KOPT-K1 (cell line): ENCODE measurements around the gene TSPEAR.

ENCODE experiments used
- H3K27ac ChIP-seq: fragments of 200-600 bp; sonication (generic); 2 replicates; pipeline ENCODE4 v1.5.1; 2016; ENCODE audit warnings: antibody characterized with exemption, mild to moderate bottlenecking, low read depth, low read length; ENCODE audit not compliant: poor library complexity, severe bottlenecking
- H3K36me3 ChIP-seq: fragments of 200-600 bp; sonication (generic); 2 replicates; pipeline ENCODE4 v1.5.1; 2017; ENCODE audit warnings: antibody characterized with exemption, mild to moderate bottlenecking, low read length, moderate library complexity; ENCODE audit not compliant: insufficient read depth
- H3K9me3 ChIP-seq: fragments of 200-600 bp; sonication (generic); 2 replicates; pipeline ENCODE4 v1.5.1; 2017; ENCODE audit warnings: antibody characterized with exemption, low read length, mild to moderate bottlenecking; ENCODE audit not compliant: insufficient read depth, poor library complexity, severe bottlenecking

Gene TSPEAR

GRCh38 chr21:44460441-44460755 is 251.0 kb downstream of the TSPEAR start:
- no peak overlapping the region for H3K27ac ChIP-seq
- no peaks in the 10 kb centered on the region for H3K36me3 ChIP-seq
- H3K9me3 ChIP-seq: no peaks in the 10 kb centered on the region

GRCh38 chr21:44459712-44460440 is 251.5 kb downstream of the TSPEAR start:
- no peaks in the 10 kb centered on the region for H3K36me3 ChIP-seq
- peaks cover 1% of the 10 kb centered on the region for H3K9me3 ChIP-seq
- H3K27ac ChIP-seq: no peak overlapping the region

- Histone ChIP-seq H3K9me3 (peaks cover 9% of the 10 kb centered on the region), H3K36me3 (no peaks in the 10 kb centered on the region), H3K27ac (no peak overlapping the region)
Measured at GRCh38 chr21:44458971-44459711, 252.2 kb downstream of the TSPEAR start.

DNA sequence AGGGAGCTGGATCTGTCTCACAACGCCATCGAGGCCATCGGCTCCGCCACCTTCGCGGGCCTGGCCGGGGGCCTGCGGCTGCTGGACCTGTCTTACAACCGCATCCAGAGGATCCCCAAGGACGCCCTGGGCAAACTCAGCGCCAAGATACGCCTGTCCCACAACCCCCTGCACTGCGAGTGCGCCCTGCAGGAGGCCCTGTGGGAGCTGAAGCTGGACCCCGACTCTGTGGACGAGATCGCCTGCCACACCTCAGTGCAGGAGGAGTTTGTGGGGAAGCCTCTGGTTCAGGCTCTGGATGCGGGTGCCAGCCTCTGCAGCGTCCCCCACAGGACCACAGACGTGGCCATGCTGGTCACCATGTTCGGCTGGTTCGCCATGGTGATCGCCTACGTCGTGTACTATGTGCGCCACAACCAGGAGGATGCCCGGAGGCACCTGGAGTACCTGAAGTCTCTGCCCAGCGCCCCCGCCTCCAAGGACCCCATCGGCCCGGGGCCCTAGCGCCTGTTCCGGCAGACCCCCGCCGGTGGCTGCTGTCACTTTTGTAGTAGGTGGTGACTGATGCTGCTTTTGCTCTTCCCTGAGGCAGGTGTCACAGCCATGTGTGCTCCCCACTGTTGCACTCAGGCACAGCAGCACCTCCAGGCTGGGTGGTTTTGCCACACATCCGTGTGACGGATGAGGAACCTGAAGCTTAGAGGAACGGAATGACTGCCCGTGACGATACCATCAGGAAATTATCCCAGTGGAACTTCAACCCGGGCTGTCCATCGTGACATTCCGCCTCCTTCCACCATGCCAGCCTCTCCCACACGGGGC is 254.2 kb downstream of the TSPEAR start:
- Histone ChIP-seq H3K36me3 (no peaks in the 10 kb centered on the region), H3K27ac (no peak overlapping the region), H3K9me3 (peaks cover 15% of the 10 kb centered on the region)

DNA sequence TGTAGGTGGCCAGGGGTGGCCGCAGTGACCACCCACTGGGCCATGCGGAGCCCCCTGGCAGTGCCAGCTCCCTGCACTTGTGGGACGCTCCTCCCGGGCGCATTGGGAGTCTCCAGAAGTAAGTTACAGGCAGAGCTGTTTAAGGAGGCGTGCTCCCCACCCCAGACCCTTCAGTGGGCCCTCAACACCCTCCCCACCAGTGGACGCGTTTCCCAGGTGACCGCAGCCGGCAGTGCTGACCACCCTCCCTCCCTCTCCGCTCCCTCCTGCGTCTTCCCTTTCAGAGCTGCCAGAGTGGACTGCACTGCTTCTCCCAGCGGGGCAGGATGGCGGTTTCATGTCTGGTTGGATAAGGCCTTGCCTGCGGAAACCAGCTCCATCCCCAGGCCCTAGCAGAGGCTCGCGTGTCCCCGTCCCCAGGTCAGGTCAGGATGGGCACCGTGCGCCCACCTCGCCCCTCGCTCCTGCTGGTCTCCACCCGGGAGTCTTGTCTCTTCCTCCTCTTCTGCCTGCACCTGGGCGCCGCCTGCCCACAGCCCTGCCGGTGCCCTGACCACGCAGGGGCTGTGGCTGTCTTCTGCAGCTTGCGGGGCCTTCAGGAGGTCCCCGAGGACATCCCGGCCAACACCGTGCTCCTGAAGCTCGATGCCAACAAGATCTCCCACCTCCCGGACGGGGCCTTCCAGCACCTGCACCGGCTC is 255.0 kb downstream of the TSPEAR start:
- Histone ChIP-seq H3K27ac (no peak overlapping the region), H3K9me3 (peaks cover 15% of the 10 kb centered on the region), H3K36me3 (no peaks in the 10 kb centered on the region)

DNA sequence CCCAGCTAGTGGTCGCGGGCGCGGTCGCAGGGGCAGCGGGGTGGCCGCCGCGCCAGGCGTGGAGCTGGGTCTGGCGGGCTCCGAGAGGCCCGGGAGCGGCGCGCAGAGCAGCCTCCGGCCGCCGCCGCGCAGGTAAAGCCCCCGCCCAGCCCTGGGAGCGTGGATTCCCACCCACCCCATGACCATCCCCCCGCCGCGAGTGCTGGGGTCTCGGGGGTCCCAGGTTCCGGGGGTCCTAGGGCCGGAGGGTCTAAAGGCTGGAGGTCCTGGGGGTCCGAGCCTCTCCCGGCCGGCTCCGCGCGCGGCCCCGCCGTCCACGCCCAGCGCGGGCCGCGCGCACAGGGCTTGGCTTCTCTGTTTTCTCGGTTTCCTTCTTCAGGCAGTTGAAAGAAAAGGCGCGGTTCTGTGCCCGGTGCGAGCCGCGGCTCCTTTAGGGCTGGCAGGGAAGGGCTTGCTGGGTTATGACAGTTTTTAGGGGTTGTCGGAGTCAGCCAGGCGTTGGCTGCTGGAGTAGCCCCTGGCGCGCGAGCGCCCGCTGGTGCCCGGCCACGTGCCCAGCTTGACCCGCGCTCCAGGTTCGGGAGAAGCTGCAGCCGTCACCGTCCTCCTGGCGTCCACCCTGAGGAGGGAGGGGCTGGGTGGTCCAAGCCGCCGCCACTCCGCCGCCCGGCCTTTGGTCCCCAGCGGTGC is 255.7 kb downstream of the TSPEAR start:
- no peak overlapping the region for H3K27ac ChIP-seq
- H3K36me3 ChIP-seq: no peaks in the 10 kb centered on the region
- H3K9me3 ChIP-seq: peaks cover 15% of the 10 kb centered on the region

DNA sequence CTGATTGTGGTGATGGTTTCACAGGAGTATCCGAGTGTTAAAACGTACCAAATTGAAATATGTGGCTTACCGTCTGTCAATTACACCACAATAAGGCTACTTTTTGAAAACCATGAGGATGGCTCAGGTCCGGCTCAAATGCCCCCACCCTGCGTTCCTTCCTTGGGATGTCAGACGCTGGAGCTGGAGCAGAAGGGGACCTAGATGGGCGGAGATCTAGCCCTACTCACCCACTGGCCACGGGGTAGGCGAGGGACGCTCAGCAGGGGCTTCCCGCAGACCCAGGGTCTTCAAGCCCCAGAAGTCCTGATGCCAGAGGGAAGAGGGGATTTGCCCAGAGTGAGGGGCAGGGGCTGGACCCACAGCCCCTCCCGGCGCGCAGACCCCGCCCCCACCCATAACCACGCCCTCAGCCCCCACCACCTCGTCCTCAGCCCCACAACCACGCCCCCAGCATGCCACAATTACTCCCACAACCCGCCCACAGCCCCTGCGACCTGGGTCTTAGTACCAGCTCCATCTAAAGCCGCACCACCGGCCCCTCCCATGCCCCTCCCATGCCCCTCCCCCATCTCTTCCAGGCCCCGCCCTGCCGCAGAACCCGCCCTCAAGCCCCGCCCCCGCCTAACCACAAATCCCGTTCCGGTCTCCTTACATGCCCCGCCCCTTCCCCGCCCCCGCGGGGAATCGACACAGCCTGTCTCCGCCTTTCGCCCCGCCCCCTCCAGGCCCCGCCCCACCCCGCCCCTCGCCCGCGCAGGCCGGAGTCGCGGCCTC is 256.4 kb downstream of the TSPEAR start, which contains the start of gene LRRC3:
TSS of gene LRRC3 (plus strand) at position 764 of the 777 bp plus-strand sequence. CDS start 1,135 bp downstream, outside the sequence.
- Histone ChIP-seq H3K36me3 (no peaks in the 10 kb centered on the region), H3K27ac (no peak within 1 kb of the TSS), H3K9me3 (peaks cover 15% of the 10 kb centered on the region)

DNA sequence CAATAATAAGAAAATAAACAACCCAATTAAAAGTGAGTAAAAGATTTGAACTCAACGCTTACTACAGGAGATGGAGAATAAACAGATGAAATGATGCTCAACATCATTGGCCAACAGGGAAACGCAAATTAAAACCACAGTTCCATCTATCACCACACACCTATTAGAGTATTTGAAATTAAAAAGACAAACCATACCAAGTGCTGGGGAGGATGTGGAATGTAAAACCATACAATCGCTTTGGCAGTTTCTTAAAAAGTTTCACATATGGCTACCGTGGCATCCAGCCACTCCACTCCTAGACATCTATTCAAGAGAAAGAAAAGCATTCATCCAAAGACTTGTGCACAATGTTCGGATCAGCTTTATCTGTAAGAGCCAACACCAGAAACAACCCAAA is 257.3 kb downstream of the TSPEAR start:
- Histone ChIP-seq H3K36me3 (no peaks in the 10 kb centered on the region), H3K27ac (no peak overlapping the region), H3K9me3 (peaks cover 15% of the 10 kb centered on the region)

- Histone ChIP-seq H3K27ac (no peak overlapping the region), H3K9me3 (peaks cover 15% of the 10 kb centered on the region)
Measured at GRCh38 chr21:44453120-44453519, 258.3 kb downstream of the TSPEAR start.

GRCh38 chr21:44450999-44451398 is 260.4 kb downstream of the TSPEAR start:
- Histone ChIP-seq H3K27ac (no peak overlapping the region), H3K9me3 (peaks cover 15% of the 10 kb centered on the region), H3K36me3 (no peaks in the 10 kb centered on the region)

More at GRCh38 chr21:44453120-44453519, 258.3 kb downstream of the TSPEAR start:
- no peaks in the 10 kb centered on the region for H3K36me3 ChIP-seq

GRCh38 chr21:44450402-44450801 is 261.0 kb downstream of the TSPEAR start:
- no peaks in the 10 kb centered on the region for H3K36me3 ChIP-seq
- no peak overlapping the region for H3K27ac ChIP-seq
- H3K9me3 ChIP-seq: peaks cover 15% of the 10 kb centered on the region

GRCh38 chr21:44449473-44450363 is 261.7 kb downstream of the TSPEAR start:
- Histone ChIP-seq H3K9me3 (peaks cover 12% of the 10 kb centered on the region), H3K36me3 (no peaks in the 10 kb centered on the region), H3K27ac (no peak overlapping the region)

- peaks cover 1% of the 10 kb centered on the region for H3K9me3 ChIP-seq
- peaks cover 2% of the 10 kb centered on the region; the same call in 1 of the 2 replicates for H3K36me3 ChIP-seq
- no peak overlapping the region for H3K27ac ChIP-seq
Measured at GRCh38 chr21:44448651-44449131, 262.7 kb downstream of the TSPEAR start.
